ENCODE measurements around the gene RANBP3. TPM values are rescaled to one million over a fixed set of nuclear protein-coding genes. Genes with fewer than 3 reads are reported as not detected.
A peak's percentile ranks its signal among the peaks of the same experiment; 100 is the strongest.
"Not testable (repeated sequence)": the region's sequence is repeated elsewhere in the genome, so short reads cannot be mapped to it uniquely, and the experiment has no call there.

Gene RANBP3
- 10 to 100 TPM; 48.4 to 50.0 (median 48.9) TPM for total RNA-seq
- polyA plus RNA-seq = 10 to 100 TPM; 40.5 to 71.7 (median 43.9) TPM
- long read RNA-seq, donor 1, partial matches to known transcripts = 5 of 14 reads
- long read RNA-seq, donor 1, other reads (novel, unspliced or antisense) = 2 of 14 reads
- long read RNA-seq, donor 2, transcript RANBP3-201 (16 exons, 1,762 nt) = major isoform, 7 of 26 reads
- long read RNA-seq, donor 2, partial matches to known transcripts = 5 of 26 reads
- long read RNA-seq, donor 2, other reads (novel, unspliced or antisense) = 10 of 26 reads

GRCh38 chr19:5977785-5978605, at the start of gene RANBP3:
Gene RANBP3, minus strand, starts transcription at chr19:5978140. Its CDS starts 58 bp downstream, at chr19:5978082.
- WGBS, 3 donors = 0 to 1% (median 1%) methylated on average over 63 to 88 of the region's 88 CpGs
- Histone ChIP-seq H3K9me3 (no peaks in the 10 kb centered on the region), H3K36me3 (ENCODE audit: insufficient read depth in 1 of 2, low read depth in 1 of 2) (peaks cover 7 to 14% of the 10 kb centered on the region in 2 donors), H3K4me1 (peaks cover 29% of the 10 kb centered on the region), H3K4me3 (peak within 1 kb of the TSS; percentile 96), H3K27me3 (ENCODE audit: insufficient read depth in 3 of 3, low read length in 2 of 3) (no peaks in the 10 kb centered on the region), H3K27ac (peak within 1 kb of the TSS; percentile 92)
- intact Hi-C loops (cut with DNase I) = loop anchor here in 1 of 2 donors (10.0 kb wide), 1 partner anchor 297 kb away; the partner anchor contains the start of gene MLLT1
- ATAC-seq = peak; percentile 98 to 99 (median 98)
- DNase-seq = peak; percentile 99 to 100
- TF ChIP-seq, protein P1, sequence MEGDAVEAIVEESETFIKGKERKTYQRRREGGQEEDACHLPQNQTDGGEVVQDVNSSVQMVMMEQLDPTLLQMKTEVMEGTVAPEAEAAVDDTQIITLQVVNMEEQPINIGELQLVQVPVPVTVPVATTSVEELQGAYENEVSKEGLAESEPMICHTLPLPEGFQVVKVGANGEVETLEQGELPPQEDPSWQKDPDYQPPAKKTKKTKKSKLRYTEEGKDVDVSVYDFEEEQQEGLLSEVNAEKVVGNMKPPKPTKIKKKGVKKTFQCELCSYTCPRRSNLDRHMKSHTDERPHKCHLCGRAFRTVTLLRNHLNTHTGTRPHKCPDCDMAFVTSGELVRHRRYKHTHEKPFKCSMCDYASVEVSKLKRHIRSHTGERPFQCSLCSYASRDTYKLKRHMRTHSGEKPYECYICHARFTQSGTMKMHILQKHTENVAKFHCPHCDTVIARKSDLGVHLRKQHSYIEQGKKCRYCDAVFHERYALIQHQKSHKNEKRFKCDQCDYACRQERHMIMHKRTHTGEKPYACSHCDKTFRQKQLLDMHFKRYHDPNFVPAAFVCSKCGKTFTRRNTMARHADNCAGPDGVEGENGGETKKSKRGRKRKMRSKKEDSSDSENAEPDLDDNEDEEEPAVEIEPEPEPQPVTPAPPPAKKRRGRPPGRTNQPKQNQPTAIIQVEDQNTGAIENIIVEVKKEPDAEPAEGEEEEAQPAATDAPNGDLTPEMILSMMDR (IDR thresholded peaks at IDR 0.05) = no peak

DNA sequence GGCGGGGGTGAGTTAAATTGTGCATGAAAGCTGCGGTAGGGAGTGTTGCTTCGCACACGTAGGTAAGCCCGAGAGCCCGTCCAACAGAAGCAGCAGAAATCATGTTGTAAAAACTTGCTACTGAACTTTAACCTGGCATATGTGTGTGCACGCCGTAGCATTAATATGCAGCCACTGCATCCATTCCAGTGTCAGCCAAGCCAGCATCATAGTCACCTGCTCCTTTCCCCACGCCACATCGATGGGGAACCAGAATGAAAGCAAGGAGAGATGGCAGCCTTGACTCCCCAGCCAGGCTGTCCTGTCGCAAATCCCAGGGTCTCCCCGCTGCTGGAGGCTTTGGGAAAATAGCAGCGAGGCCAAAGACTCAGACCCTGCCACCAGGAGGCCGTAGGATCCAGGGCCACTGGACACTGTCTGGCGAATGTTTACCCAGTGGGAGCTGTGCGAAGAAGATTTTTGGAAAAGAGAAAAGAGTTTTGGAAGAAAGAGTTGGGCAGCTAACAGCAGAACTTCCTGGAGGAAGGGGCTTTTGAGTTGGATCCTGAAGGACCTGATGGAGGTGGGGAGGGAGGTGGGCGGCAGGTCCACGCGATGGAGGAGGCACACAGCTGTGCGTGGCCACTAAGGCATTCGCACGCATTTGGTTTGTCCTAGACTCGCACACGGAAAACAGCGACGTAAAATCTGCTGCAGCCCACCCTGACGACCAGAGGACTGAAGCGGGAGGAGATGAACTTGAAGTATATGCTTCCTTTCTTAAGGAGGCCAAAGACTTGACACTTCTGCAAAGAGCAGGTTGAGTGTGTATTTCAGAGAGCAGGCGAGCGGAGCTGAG, 48.7 kb upstream of the RANBP3 start:
- Histone ChIP-seq H3K4me3 (no peak overlapping the region), H3K27ac (no peak overlapping the region), H3K36me3 (ENCODE audit: insufficient read depth in 1 of 2, low read depth in 1 of 2) (no peaks in the 10 kb centered on the region), H3K4me1 (no peaks in the 10 kb centered on the region), H3K9me3 (no peaks in the 10 kb centered on the region), H3K27me3 (ENCODE audit: insufficient read depth in 3 of 3, low read length in 2 of 3) (peaks cover 0 to 14% (median 0%) of the 10 kb centered on the region in 3 donors)
- intact Hi-C loops (cut with DNase I) = loop anchor here in 1 of 2 donors (10.0 kb wide), 1 partner anchor 222 kb away; the partner anchor contains the start of gene NRTN
- TF ChIP-seq, protein P1 (IDR thresholded peaks at IDR 0.05) = no peak
- WGBS, 3 donors = 95% methylated on average over 30 of the region's 30 CpGs
- ATAC-seq = no peak
- DNase-seq = peak in 1 of 2 donors; percentile 23

DNA sequence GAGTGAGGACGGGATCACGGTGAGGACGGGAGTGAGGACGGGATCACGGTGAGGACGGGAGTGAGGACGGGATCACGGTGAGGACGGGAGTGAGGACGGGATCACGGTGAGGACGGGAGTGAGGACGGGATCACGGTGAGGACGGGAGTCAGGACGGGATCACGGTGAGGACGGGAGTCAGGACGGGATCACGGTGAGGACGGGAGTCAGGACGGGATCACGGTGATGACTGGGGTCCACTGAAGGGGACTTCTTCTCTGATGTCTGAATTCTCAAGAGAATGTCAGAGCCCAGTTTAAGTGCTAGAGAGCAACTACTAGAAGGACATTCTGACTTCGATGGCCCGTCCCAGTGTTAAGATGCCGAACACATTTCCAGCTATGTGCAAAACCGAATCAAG, 46.8 kb upstream of the RANBP3 start:
- WGBS, 3 donors = 96 to 98% (median 97%) methylated on average over 21 to 26 of the region's 27 CpGs
- not testable (repeated sequence) for H3K4me1 ChIP-seq; H3K4me3 ChIP-seq; DNase-seq; H3K9me3 ChIP-seq; H3K27ac ChIP-seq; ATAC-seq; H3K36me3 ChIP-seq (ENCODE audit: insufficient read depth in 1 of 2, low read depth in 1 of 2)
- intact Hi-C loops (cut with DNase I) = loop anchor here (5.0 to 10.0 kb wide), 2 partner anchors 37 to 220 kb away; partner anchors contain the start of gene NRTN (in 1 of the 2)
- H3K27me3 ChIP-seq (ENCODE audit: insufficient read depth in 3 of 3, low read length in 2 of 3) = peaks cover 0 to 17% (median 0%) of the 10 kb centered on the region in 3 donors

DNA sequence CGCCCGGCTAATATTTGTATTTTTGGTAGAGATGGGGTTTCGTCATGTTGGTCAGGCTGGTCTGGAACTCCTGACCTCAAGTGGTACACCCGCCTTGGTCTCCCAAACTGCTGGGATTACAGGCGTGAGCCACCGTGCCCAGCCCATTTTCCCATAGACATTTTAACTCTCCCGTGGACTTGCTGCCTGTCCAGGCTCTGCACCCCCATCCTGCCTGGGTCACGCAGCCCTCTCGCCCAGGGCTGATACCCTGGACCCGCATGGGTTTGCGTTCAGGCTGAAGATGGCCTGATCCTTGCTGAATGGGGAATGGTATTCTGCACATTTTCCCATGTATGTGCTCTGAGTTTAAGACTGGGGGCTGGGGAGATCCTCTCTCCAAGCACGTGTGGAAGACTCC, 46.0 kb upstream of the RANBP3 start:
- DNase-seq = no peak
- no peak overlapping the region for H3K4me3 ChIP-seq
- intact Hi-C loops (cut with DNase I) = loop anchor here (5.0 to 10.0 kb wide), 2 partner anchors 37 to 219 kb away; partner anchors contain the start of gene NRTN (in 1 of the 2)
- H3K27ac ChIP-seq = no peak overlapping the region
- no peaks in the 10 kb centered on the region for H3K36me3 ChIP-seq (ENCODE audit: insufficient read depth in 1 of 2, low read depth in 1 of 2)
- 88 to 91% (median 90%) methylated on average over 12 of the region's 12 CpGs for WGBS, 3 donors
- ATAC-seq = no peak
- H3K27me3 ChIP-seq (ENCODE audit: insufficient read depth in 3 of 3, low read length in 2 of 3) = peaks cover 0 to 17% (median 0%) of the 10 kb centered on the region in 3 donors
- TF ChIP-seq, protein P1 (IDR thresholded peaks at IDR 0.05) = no peak
- H3K9me3 ChIP-seq = no peaks in the 10 kb centered on the region
- H3K4me1 ChIP-seq = no peaks in the 10 kb centered on the region

All from psoas muscle (tissue), 8 donors.